HG02623 (cell line): ENCODE measurements around the gene BCL11B.

Experiments used
- ATAC-seq: cut with Tn5 transposase; IDR thresholded peaks from one replicate; pipeline ENCODE4 v1.9.1; 2021; ENCODE audit warnings: moderate library complexity; ENCODE audit not compliant: unreplicated experiment

Gene BCL11B

DNA sequence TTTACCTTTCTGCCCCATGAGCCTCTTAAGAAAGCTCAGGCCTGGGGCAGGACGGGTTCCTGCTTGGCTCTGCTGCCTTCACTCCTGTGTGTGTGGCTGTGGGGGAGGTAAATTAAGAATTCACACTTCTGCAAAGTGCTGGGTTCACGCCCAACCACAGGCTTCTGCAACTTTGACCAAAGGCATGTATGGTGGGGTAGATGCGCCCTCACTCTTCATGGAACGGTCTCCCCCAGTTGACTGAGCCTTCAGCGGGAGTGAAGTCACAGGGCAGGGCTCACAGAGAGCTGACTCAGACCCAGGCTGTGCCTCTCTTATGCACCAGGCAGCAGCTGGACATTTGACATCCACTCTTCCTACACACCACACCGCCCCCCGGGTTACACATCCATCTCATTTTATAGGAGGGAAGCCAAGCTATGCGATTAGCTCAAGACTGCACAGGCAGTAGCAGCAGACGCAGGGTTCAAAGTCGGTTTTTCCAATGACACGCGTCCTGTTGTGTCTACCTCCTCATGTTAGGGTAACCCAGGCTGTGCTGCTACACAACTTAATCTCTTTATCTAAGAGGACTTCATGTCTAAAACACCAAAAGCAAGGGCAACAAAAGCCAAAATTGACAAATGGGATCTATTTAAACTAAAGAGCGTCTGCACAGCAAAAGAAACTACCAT lies 15.4 kb upstream of the BCL11B start:
- peak; percentile 75 for ATAC-seq

DNA sequence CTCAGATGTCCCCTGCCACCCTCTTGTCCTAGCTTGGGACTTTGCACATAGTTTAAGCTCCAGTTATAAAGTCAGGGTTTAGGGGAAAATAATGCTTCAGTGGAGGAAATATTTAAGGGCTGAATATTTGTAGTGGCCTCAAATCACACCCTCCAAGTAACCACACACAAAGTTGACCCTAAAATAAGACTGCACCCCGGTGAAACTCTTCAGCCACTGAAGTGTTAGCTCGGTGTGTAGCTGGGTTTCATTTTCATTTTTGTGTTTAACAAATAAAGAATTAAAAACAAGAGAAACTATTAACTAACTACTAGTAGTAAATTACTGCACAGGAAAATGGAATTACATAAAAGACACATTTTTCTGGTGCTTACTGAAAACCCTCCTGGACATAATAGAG lies 14.8 kb upstream of the BCL11B start:
- ATAC-seq: peak; percentile 47

DNA sequence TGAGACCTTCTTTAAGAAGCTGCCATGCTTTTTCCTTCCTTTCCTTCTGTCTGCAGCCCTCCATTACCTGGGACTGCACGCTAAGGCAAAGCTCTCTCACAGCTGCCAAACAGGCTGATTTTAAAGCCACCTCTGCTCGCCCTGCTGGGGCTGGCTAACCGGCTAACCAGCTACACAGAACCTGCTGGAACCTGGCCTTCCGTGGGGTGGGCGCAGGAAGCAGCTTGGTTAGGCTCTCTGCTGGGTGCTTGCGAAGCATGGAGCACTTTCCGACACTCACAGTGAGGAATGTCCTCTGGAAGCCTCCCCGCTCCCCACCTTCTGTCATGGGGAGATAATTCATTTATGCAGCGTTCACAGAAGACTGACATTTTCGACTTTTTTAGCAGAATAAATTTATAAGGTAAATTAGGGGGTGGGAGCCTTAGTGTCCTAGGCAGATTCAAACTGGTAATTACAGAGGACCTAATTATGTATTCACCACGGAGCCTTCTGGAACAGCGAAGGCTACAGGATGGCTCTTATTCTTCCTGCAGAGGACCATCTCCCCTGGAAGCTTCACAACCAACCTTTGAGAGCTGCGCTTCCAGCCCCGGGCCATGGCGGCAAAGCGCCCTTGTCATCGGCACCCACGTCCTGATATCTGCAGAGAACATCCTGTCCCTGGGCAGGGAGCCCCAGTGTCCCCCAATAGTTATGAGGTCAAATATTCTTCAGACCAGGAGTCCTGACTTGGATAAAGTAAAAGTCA lies 12.4 kb upstream of the BCL11B start:
- ATAC-seq: no peak

DNA sequence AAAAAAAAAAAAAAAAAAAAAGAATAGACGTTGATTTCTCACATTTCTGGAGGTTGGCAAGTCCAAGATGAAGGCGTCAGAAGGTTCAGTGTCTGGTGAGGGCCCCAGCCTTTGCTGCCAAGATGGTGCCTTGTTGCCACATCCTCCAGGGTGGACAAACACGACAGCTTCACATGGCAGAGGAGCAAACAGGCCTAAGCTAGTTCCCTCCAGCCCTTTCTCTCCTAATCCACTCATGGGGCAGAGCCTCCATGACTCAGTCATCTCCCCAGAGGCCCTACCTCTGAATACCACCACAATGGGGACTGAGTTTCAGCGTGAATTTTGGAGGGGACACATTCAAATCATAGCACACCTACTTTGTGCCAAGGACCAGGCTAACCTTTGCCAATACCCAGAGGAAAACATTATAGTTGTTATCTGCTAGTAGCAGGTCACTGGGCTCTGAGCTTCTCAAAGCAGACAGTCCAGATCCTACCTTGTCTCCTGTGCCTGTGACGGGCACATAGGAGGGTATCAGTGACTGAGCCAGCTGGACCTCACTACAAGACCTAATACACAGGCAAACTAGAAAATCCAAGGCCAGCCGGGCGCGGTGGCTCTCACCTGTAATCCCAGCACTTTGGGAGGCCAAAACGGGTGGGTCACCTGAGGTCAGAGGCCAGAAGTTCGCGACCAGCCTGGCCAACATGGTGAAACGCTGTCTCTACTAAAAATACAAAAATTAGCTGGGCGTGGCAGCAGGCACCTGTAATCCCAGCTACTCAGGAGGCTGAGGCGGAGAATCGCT lies 10.5 kb upstream of the BCL11B start:
- no peak for ATAC-seq

DNA sequence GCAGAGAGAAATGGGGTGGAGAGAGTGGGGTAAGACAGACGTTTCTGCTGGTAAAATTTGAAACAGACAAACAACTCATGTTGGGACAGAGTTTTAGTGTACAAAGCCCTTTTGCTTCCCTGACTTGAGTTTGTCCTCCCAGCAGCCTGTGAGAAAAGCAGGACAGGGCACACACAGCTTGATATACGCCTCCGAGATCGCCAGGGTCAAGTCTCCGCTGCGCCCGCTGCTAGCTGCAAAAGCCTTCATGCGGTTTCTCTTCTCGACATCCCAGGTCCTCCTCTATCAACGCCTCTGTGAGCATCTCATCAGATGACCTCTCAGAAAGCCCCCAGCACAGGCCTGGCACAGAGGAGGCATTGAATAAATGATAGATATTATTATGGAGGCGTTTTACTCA lies 9.4 kb upstream of the BCL11B start:
- ATAC-seq: no peak

DNA sequence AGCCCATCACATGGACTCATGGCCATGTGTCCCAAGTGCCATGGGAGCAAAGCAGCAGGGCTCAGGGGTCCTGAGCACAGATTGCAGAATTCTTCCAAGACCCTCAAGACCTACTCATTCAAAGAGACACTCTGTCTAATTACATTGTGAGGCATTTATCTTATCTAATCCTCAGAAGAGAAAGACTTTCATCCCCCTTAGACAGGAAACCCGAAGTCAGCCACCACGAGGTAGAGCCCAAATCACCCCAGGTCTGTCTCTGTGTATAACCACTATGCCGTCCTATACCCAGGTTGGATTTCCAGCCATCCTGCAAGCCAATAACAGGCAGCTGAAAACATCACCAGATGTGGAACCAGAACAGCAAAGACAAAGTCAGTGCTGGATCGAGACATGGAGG lies 8.9 kb upstream of the BCL11B start:
- ATAC-seq: no peak

DNA sequence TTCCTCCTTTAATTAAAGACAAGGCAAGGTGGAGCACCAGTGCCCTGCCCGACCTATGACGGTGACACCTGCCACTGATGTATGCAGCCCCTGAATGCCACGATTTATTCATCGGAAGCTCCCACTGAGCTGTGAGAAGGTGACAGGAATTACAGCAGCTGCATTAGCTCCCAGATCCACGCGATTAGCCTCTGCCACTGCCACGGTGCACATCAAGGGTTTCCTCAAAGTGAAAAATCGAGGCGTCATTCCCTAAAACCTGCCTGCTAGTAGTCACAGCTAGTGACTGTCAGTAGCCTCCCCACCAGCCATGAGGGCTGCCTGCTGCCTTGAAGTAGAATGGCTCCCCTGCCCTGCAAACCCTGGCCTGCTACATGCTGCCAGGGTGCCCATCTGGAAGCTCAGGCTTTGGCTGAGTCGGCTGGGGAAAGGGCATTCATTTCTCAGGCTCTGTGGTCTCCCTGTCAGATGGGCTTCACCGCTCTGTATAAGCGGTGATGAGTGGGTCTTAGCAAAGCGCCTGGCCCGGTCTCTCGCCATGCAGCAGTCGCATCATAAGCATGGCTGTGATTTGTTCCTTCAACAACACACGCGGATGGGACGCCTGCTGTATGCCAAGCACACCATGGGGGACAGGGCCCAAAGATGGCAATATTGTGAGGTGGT lies 8.2 kb upstream of the BCL11B start:
- no peak for ATAC-seq

DNA sequence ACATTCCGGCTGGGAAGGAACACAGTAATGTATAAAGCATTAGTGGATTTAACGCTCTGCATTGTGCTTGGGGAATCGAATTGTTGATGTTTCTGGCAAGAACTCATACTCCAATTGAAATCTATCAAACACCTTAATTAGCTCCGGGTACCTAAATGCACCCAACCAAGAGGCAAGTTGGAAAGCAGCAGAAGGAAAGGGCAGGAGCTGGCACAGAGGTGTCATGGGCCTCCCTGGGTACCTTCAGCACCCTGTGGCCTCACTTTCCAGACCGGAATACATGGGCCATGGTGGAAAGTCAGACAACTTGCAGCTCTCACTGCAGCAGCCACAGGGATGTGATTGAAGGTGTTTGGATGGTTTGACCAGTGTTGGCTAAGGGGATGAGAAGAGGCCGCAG lies 6.8 kb upstream of the BCL11B start:
- ATAC-seq: no peak

DNA sequence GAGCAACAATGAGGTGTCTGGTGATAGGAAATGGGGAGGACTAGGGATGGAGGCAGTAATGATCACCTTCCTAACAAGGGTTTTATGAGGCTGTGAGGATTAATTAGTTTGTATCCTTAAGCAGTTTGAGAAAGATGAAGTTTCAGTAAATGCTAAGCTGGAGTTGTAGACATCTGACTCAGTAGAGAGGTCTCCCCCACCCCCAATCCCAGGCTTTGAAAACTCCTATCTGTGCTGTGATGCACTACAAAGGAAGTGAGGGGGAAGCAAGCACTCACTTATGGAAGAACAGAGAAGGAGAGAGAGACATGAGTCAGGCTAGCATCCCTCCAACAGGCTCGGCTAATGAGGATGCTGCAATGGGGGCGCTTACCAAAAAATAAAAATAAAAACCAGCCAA lies 5.5 kb upstream of the BCL11B start:
- ATAC-seq: no peak

DNA sequence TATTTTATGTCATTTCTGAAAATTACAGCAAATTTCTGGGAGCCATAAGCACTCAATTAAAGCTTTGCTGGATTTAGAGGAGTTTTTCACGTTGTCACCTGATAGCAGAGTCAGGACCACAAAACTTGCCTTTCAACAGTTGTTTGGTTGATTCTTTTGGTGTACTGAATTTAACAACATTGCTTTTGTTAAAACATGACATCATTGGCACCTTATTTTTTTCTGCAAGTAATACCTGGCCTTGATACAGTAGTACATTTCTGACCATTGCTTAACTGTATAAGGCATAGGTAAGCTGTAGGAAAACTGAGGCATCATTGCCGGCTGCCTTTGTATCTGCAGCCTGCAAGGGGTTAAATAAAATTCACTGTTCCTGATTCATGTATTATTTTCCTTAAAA lies 4.5 kb upstream of the BCL11B start:
- no peak for ATAC-seq

DNA sequence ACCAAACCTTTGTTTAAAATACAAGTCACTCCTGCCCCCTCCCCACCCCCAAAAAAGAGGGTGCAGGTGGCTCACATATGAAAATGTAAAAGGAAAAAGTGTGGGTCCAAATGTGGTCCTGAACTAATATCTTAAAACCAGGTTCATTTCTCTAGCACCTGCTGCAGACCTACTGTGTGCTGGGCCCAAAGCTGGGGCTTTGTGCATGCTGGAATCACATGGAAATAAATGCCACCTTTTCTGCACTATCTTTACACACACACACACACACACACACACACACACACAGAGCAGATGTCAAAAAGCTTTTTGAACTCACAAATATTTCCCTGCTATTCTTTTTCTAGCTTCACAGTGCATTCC lies 3.2 kb upstream of the BCL11B start:
- no peak for ATAC-seq

DNA sequence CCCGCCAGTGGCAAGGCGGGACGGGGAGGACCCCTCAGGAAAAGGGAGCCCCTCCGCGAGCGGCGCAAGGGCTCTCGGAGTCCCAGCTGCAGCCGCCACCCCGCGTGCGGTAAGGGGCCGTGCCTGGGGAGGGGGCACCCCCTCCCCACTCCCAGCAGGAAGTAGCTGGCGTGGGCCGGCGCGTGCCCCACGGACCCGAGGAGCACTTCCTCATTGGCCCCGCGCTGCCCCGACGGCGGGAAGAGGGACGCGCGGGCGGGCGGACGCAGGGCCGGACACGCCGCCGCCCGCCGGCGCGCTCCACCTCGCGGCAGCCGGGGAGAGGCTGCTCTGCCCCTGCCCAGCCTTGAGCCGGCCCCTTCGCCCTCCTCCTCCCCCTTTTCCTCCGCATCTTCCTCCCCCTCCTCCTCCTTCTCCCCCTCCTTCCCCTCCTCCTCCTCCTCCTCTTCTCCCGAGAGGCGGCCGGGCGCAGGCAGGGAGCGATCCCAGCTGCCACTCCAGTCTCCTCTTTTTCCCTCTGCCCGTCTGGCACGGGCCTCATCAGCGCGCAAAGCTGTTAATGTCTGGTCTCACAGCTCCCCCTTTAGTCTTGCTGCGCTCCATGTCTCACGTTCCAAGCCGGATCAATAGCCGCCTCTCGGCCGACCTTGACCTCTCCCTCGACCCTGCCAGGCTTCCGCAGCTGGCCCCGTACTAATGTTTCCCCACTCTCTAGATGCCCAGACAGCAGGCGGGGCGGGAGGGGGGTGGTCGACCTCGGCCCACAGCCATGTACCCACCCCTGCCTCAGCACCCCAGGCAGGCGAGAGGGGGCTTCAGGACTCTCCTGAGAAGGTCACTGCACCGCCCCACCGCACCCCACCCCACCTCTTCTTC lies 2.6 kb upstream of the BCL11B start:
- no peak for ATAC-seq

DNA sequence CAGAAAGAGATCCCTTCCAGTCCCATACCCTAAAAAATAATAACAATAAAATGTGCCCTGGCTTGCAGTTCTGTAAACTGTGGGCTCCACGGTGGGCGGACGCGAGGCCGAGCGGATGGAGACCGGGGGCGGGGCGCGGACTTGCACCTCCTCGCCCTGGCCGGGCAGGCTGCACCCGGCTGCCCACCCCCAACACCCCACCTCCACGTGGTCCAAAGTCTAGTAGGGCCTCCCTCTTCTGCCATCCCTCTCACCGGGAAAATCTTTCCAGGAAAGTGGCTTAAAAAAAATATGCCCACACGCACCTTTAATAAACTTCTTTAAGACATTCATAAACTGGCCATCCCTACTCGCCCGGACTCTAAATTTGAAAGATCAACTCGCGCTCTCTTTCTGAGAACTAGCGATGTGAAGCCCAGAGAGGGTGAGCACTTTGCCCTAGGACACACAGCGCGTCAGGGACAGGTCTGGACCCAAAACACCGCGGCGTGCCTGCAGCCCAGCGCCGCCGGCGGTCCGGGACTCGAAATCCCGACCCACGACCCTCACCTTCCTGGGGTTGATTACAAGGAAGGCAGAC lies 1.9 kb upstream of the BCL11B start:
- no peak for ATAC-seq

DNA sequence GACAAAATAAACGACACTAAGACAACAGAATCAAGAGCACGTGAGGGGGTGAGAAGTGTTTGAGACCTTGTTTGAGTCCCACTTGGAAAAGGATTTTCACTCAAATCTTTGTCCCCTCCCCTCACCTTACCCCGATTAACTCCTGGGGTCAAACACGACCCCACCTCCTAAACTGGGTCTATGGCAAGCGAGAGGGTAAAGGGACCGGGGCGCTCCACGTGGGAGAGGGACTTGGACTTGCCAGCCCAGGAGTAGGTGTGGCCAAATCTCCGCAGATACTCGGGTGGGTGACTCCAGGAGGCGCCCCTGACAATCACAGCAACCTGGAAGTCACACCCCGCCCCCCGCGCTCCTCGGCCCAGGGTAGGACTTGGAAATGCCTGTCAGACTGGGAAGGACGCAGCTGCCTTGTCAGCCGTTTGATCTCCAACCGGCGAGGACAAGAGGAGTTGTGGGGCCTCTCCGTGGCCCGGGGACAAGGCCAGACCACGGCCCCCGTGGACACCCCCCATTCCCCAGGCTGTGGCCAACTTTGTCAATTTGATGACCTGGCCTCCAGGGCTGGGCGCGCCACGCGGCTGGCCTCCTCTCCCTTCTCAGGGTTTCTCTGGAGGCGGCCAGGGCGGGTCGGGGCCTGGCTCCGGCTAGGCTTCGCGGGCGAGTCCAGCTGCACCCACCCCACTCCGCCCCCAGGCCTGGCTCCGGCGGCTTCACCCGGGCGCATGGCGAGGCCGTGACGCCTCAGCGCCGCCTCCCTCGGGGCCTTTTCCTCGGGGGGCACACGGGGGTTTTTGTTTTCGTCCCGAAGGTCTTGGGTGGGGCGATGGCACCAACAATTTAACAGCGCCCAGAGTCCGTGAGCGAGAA lies 1.1 kb upstream of the BCL11B start:
- no peak for ATAC-seq

DNA sequence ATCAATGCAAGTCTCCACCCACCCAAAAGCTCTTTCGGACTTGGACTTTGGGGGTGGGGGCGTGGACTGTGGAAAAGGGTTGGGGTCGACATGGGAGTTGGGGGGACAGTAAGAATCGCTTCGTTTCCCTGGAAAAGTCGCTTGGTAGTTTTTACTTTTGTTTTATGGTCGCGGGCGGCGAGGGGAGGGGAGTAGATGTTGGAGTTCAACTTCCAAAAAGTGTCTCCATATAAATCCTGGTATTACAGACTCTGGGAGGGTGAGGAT lies 568 bp upstream of the BCL11B start:
- ATAC-seq: no peak

DNA sequence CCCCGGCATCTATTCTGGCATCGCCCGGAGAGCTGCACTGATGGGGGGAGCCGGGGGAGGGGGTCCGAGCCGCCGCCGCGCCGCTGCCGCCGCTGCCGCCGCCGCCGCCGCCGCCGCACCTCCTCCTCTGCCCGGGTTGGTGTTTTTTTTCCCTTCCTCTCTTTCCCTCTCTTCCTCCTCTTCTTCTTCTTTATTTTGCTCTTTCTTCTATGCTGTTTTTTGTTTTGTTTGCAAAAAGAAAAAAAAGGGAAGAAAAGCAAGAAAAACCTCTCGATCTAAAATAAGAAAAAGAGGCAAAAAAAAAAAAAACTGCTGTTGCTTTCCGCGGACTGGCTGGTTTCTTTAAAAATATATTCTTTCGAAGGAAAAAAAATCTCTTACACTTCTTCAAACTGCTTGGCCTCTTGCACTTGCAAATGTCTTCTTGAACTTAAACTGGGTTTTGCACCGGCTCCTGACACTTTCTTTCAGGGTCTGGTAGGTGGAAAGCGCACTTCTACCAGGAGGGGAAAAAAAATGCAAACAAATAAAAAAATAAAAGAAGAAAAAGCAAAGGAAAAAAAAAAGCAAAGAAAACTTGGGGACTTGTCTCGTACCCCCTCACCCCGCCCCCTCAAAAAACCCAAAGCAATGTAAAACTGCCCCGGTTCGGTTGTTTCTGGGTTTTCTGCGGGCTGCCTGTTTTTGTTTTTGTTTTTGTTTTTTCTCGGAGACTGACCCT lies 616 bp downstream of the BCL11B start:
- ATAC-seq: no peak

DNA sequence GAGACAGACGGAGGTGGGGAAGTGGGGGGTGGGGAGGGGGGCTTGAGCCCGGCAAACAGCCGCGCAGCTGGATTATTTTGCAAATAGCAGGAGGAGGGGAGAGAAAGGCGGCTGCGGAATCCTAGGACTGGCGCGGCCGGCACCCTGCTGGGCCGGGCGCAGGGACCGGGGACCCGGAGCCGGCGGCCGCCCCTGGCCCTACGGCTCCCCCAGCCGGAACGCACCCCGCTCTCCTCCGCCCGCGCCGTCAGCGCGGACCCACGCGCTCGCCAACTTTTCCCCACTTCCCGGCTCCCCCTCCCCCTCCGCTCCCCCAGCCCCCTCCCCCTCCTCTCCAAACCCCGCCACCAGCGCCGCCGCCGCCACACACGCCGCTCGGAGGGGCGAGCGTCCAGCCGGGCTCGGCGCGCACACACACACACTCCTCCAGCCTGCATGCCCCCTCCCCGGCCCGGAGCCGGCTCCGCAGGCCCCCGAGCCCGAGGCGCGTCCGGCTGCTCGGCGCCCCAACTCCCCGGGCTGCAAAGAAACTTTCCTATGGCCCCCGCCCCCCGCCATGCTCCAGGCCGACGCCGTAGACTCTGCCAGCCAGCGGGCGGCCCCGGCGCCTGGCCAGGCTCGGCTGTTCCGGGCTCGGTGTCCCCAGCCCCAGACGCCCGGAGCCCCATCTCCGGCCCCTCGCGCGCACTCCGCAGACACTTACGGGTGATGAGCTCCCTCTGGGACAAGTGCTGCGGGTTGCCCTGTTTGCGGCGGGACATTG lies 1.4 kb downstream of the BCL11B start:
- ATAC-seq: no peak
